GM12878 (cell line): ENCODE measurements around the gene KCNA4. TPM values are rescaled to one million over a fixed set of nuclear protein-coding genes. Genes with fewer than 3 reads are reported as not detected.

Source experiments
- ATAC-seq: fragments of 200-7000 bp; cut with Tn5 transposase; 3 replicates; pipeline ENCODE4 v1.9.1; 2020; ENCODE audit warnings: mild to moderate bottlenecking, moderate library complexity
- Bru-seq: library from RNA; stranded (reverse); fragments of 400-500 nt; gene quantifications from one replicate; lab custom pipeline; 2021; lab: Mats Ljungman, UMichigan
- BruChase-seq, 2 experiments: library from RNA; stranded (reverse); fragments of 400-500 nt; gene quantifications; one replicate each; lab custom pipeline; 2021; lab: Mats Ljungman, UMichigan
- BruUV-seq: library from RNA; stranded (reverse); fragments of 400-500 nt; replicated peaks from 2 replicates; lab custom pipeline; 2021; lab: Mats Ljungman, UMichigan
- CTCF ChIA-PET: fragments of 300-600 bp; sonication (Branson Sonifier 250); formaldehyde crosslinking; extraction: SDS; loops from one replicate; lab custom pipeline; 2021; ENCODE audit warnings: inconsistent platforms; lab: Yijun Ruan, JAX
- POLR2A ChIA-PET: fragments of 350-600 bp; formaldehyde crosslinking; extraction: SDS; loops from one replicate; lab custom pipeline; 2021; ENCODE audit warnings: inconsistent platforms; lab: Charles Lee
- RAD21 ChIA-PET: fragments of 300-600 bp; sonication (Branson Sonifier 250); formaldehyde crosslinking; loops from one replicate; lab custom pipeline; 2023; ENCODE audit warnings: antibody characterized with exemption; ENCODE audit not compliant: unreplicated experiment; lab: Charles Lee
- SMC1A ChIA-PET: fragments of 300-600 bp; sonication (Branson Sonifier 250); formaldehyde crosslinking; loops from one replicate; lab custom pipeline; 2023; ENCODE audit not compliant: unreplicated experiment, uncharacterized antibody; lab: Charles Lee
- DNase-seq: peaks from one replicate; pipeline ENCODE4 v3.0.0-alpha.2; 2011; ENCODE audit warnings: low read depth, low spot score
- FAIRE-seq: peaks from 3 replicates; lab custom pipeline; 2011; peaks lifted over from hg19 to GRCh38; lab: Jason Lieb, UNC
- H2AFZ ChIP-seq: 2 replicates; pipeline ENCODE4 v1.6.0; 2011; ENCODE audit warnings: low read depth, low read length, control low read depth; ENCODE audit not compliant: control insufficient read depth
- H3K27ac ChIP-seq: 2 replicates; pipeline ENCODE4 v1.5.1; 2011; ENCODE audit warnings: control low read depth; ENCODE audit not compliant: control insufficient read depth, insufficient read depth
- H3K27me3 ChIP-seq, 2 experiments: replicated peaks in 1 of 2; 2 replicates each; pipeline versions ENCODE4 v1.6.0 to v1.6.1; 2011; ENCODE audit warnings: low read length in 1 of 2; ENCODE audit not compliant: control insufficient read depth in 2 of 2, insufficient read depth in 2 of 2
- H3K36me3 ChIP-seq, 2 experiments: 2 replicates each; pipeline ENCODE4 v1.5.1; 2011; ENCODE audit warnings: low read length in 1 of 2; ENCODE audit not compliant: control insufficient read depth in 2 of 2, insufficient read depth in 2 of 2
- H3K4me1 ChIP-seq: 2 replicates; pipeline ENCODE4 v1.6.1; 2011; ENCODE audit warnings: mild to moderate bottlenecking, low read length, moderate library complexity, mixed read lengths; ENCODE audit not compliant: control insufficient read depth, insufficient read depth
- H3K4me2 ChIP-seq: 2 replicates; pipeline ENCODE4 v1.6.0; 2011; ENCODE audit warnings: control low read depth; ENCODE audit not compliant: control insufficient read depth, insufficient read depth
- H3K4me3 ChIP-seq: fragments of 200-600 bp; sonication (generic); 2 replicates; pipeline ENCODE4 v1.5.1; 2016
- H3K79me2 ChIP-seq: 2 replicates; pipeline ENCODE4 v1.6.0; 2011; ENCODE audit warnings: low read length; ENCODE audit not compliant: control insufficient read depth, insufficient read depth
- H3K9ac ChIP-seq: 2 replicates; pipeline ENCODE4 v1.8.0; 2011; ENCODE audit warnings: low read length, control low read depth, mixed read lengths; ENCODE audit not compliant: control insufficient read depth, insufficient read depth
- H3K9me3 ChIP-seq: replicated peaks from 3 replicates; pipeline ENCODE4 v1.5.1; 2011; ENCODE audit warnings: mild to moderate bottlenecking, low read length; ENCODE audit not compliant: control insufficient read depth, insufficient read depth
- H4K20me1 ChIP-seq: 2 replicates; pipeline ENCODE4 v1.6.0; 2011; ENCODE audit not compliant: control insufficient read depth, insufficient read depth
- CHD4 ChIP-seq: fragments of 200-600 bp; sonication (generic); IDR thresholded peaks from 2 replicates; pipeline ENCODE4 v1.6.1; 2016; ENCODE audit warnings: mild to moderate bottlenecking
- NBN ChIP-seq: fragments of 450-650 bp; IDR thresholded peaks from 2 replicates; pipeline ENCODE4 v1.6.1; 2016
- SUZ12 ChIP-seq: fragments of 200-600 bp; sonication (generic); IDR thresholded peaks from one replicate; pipeline ENCODE4 v1.6.1; 2018; ENCODE audit warnings: antibody characterized with exemption, mild to moderate bottlenecking; ENCODE audit not compliant: unreplicated experiment
- WGBS: methylation state at CpG from one replicate; pipeline ENCODE4 v1.1.6; 2016; ENCODE audit warnings: low lambda C conversion rate; ENCODE audit not compliant: insufficient replicate concordance, insufficient coverage; ENCODE audit errors: missing lambda C conversion rate; 5-methylcytosine and 5-hydroxymethylcytosine counted together
- in situ Hi-C: fragments of 300-500 bp; cut with MboI; formaldehyde crosslinking; loops from 9 replicates; pipeline ENCODE4 v1.14.3; 2018; ENCODE audit warnings: mixed read lengths
- intact Hi-C: fragments of 100-400 bp; cut with micrococcal nuclease; formaldehyde crosslinking; loops from one replicate; pipeline ENCODE4 v1.14.2; 2022; ENCODE audit not compliant: unreplicated experiment
- long read RNA-seq, 2 experiments: library from polyadenylated mRNA; unstranded; transcript quantifications; one replicate each; pipeline ENCODE4 v2.0.0, GENCODE V29; 2019 to 2020
- polyA minus RNA-seq, 3 experiments: library from RNA; depleted of rRNA, polyadenylated mRNA; stranded (reverse); fragments of >200 nt; gene quantifications; 2 replicates each; pipeline ENCODE4 v1.2.3, GENCODE V29; 2011
- polyA plus RNA-seq, 11 experiments: library from polyadenylated mRNA; depleted of rRNA in 4 of 11; unstranded in 6 of 11; stranded (reverse) in 5 of 11; fragments of >200 nt; fragmentation: Nextera tagmentation in 4 of 11; fragmentation: Illumina TruSeq in 1 of 11; extraction: Ambion mirVana in 4 of 11; extraction: Trizol in 1 of 11; gene quantifications; 1 replicate in 1 of 11; 2 replicates in 10 of 11; pipeline versions ENCODE4 v1.2.1 to v1.2.3, GENCODE V29; 2011 to 2016; ENCODE audit warnings: inconsistent platforms in 2 of 11, missing spikeins in 2 of 11, low read depth in 1 of 11
- total RNA-seq, 4 experiments: library from RNA; depleted of rRNA in 3 of 4; stranded (reverse); fragments of >200 nt in 3 of 4; fragmentation: Illumina TruSeq in 1 of 4; extraction: Trizol in 1 of 4; gene quantifications; 2 replicates each; pipeline versions ENCODE4 v1.2.1 to v1.2.3, GENCODE V29; 2013 to 2021
- TF ChIP-seq, protein P1 (sequence below): IDR thresholded peaks from 2 replicates; pipeline ENCODE4 v1.6.1; 2011; ENCODE audit warnings: borderline replicate concordance, low read depth, mild to moderate bottlenecking, moderate library complexity, low read length; ENCODE audit not compliant: insufficient read depth, poor library complexity, severe bottlenecking

KCNA4 gene
- 0.40 and 0.49 TPM in 2 replicates for total RNA-seq (2013; cell fraction: nucleolus; rRNA removed)
- total RNA-seq (2014; rRNA removed) (not detected in 2 replicates), total RNA-seq (2014; rRNA removed; fragmentation: Illumina TruSeq; extraction: Trizol) (not detected in 2 replicates), total RNA-seq (2021) (not detected in 2 replicates), polyA plus RNA-seq (2011; rRNA removed) (not detected in 2 replicates), polyA plus RNA-seq (2014; fragmentation: Illumina TruSeq; extraction: Trizol) (not detected in 2 replicates), polyA plus RNA-seq (2014; fragmentation: Nextera tagmentation; extraction: Ambion mirVana) (not detected), polyA plus RNA-seq (2014; rRNA removed) (not detected in 2 replicates), polyA plus RNA-seq (2016; fragmentation: Nextera tagmentation; extraction: Ambion mirVana) (not detected), polyA minus RNA-seq (2011; rRNA and poly(A)+ RNA removed) (0.07 TPM in 1 of 2 replicates, not detected in the other), Bru-seq, nascent RNA (percentile 9 among the genes with signal in this experiment), BruChase-seq, experiment 1, labeled RNA remaining after a 6-hour chase (not detected), BruChase-seq, experiment 2, labeled RNA remaining after a 2-hour chase (percentile 20 among the genes with signal in this experiment)
- polyA plus RNA-seq (2011; ENCODE audit: low read depth): not detected
- not detected in 2 replicates for polyA plus RNA-seq (2011; cell fraction: cytosol; rRNA removed)
- 0.03 TPM in 1 of 2 replicates, not detected in the other for polyA plus RNA-seq (2011; cell fraction: nucleus; rRNA removed)
- polyA plus RNA-seq (2012): not detected in 2 replicates
- not detected in 2 replicates for polyA minus RNA-seq (2011; cell fraction: cytosol; rRNA and poly(A)+ RNA removed)
- polyA minus RNA-seq (2011; cell fraction: nucleus; rRNA and poly(A)+ RNA removed): 0.60 TPM in 1 of 2 replicates, not detected in the other
- long read RNA-seq, experiment 1: 0 reads
- long read RNA-seq, experiment 2: 0 reads

DNA sequence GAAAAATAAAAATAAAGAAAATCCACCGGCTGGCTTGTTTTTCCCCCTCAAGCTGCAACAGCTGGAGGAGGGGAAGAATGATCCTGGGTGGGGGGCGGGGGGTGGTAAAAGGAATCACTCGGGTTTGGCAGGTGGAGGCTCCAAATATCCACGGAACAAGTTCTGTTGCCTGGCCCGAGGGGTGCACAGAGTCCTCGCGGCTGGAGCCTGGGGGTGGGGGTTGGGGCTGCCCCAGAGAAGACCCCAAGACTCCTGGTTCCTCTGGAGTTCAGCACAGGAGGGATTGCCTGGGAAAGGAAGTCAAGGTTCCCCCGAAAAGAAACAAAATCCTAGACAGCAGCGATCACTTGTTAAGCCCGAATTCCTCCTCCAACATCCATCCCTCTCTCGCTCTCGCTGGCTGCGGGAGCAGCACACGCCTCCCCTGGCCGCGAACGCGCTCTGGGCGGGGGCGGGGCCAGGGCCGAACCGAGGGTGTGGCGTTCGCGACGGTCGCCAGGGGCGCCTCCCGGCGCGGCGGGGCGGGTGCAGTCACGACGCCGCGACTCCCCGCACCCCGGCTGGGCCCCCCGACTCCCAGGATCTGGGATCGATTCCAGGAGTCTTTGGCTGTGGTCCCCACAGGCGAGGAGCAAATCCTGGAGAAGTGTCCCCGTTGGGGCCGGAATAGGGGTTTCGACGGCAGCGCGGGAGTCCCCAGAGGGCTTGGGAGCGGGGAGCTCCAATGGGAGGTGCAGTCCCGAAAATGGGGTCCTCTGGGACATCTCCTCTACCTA lies at the start of gene KCNA4:
Gene KCNA4 (minus strand): TSS at position 443 of the 776 bp plus-strand sequence. CDS start 4,352 bp downstream, outside the sequence.
- WGBS: 70% methylated on average over 39 of the region's 50 CpGs
- TF ChIP-seq SUZ12: peak; percentile 87
- TF ChIP-seq CHD4: no peak
- no peak for TF ChIP-seq NBN
- TF ChIP-seq, protein P1, sequence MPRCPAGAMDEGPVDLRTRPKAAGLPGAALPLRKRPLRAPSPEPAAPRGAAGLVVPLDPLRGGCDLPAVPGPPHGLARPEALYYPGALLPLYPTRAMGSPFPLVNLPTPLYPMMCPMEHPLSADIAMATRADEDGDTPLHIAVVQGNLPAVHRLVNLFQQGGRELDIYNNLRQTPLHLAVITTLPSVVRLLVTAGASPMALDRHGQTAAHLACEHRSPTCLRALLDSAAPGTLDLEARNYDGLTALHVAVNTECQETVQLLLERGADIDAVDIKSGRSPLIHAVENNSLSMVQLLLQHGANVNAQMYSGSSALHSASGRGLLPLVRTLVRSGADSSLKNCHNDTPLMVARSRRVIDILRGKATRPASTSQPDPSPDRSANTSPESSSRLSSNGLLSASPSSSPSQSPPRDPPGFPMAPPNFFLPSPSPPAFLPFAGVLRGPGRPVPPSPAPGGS: no peak

More for the DNA sequence above, at the start of gene KCNA4:
- no peaks in the 10 kb centered on the region; the same call in 2 of the 3 replicates for H3K9me3 ChIP-seq
- in situ Hi-C loops (no loop called here), intact Hi-C loops (no loop called here)
- POLR2A ChIA-PET: no interaction called here
- H2AFZ ChIP-seq: no peak within 1 kb of the TSS
- RAD21 ChIA-PET: no interaction called here
- no peak within 1 kb of the TSS for H3K27ac ChIP-seq
- no peaks in the 10 kb centered on the region for H3K36me3 ChIP-seq
- no peak within 1 kb of the TSS for H3K4me2 ChIP-seq
- no peaks in the 10 kb centered on the region for H4K20me1 ChIP-seq
- no TSS peak for BruUV-seq
- CTCF ChIA-PET: interaction anchor here (1.5 kb wide), 1 partner anchor 127 kb away, joined by 3 read pairs; no protein-coding TSS in a partner anchor
- no peak for FAIRE-seq
- SMC1A ChIA-PET: no interaction called here
- DNase-seq: no peak
- no peak within 1 kb of the TSS for H3K4me3 ChIP-seq
- ATAC-seq: no peak
- H3K9ac ChIP-seq: no peak within 1 kb of the TSS
- H3K79me2 ChIP-seq: no peaks in the 10 kb centered on the region
- H3K27me3 ChIP-seq: peaks cover 0 to 2% of the 10 kb centered on the region in 2 experiments; a peak in 2 of 4 replicates
- H3K4me1 ChIP-seq: no peaks in the 10 kb centered on the region
